NCI-H1694 (cell line): ENCODE results near the gene LINGO3.

Experiments
- DNase-seq: peaks from one replicate; lab custom pipeline; 2025; lab: John Stamatoyannopoulos, UW

LINGO3 gene

GRCh38 chr19:2305452-2306280, 2.3 kb downstream of the LINGO3 start:
- DNase-seq = no peak

DNA sequence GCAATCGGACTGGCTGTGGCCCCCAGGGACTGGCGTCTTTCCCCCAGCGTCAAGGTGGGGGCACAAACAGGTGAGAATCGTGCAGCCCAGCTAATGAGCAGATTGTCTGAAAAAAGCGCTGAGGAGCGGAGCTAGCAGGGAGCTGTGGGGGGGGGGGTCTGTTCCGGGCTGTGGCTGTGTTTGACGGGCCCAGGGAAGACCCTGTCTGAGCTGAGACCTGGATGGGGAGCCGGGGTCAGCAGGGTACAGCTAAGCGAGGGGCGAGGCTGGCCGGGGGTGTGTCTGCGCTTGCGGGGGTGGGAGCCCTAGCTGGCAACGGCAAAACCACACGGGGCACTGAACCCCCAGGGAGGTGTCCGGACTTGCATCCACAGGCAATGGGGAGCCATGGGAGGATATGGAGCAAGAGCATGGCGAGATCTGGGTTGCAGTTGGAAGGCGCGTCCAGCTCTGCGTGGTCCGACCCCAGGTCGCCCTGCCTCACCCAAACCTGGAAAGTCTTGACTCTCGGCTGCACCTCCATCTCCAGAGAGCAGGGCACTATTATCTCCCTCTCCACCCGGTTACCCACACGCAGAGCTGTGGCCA, 4.6 kb downstream of the LINGO3 start:
- DNase-seq = no peak

- no peak for DNase-seq
Measured at GRCh38 chr19:2302319-2303210, 5.4 kb downstream of the LINGO3 start.

DNA sequence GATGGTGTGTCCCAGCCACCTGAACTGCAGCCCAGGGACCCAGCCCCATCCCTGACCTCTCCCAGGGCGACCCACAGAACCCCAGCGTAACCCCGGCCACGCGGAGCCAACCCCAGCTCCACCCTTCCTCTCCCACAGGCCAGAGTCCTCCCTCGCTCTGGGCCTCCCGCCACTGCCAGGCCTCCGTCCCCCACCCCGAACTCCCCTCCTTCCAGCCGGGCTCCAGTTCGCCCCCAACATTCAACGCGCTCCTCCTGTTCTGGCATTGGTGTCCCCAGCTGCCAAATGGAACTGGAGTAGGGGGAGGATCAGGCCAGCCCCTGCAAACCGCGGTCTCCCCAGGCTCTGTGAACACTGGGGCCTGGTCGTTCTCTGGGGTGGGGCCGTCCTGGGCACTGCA, 7.4 kb downstream of the LINGO3 start:
- DNase-seq = no peak

- DNase-seq = no peak
Measured at GRCh38 chr19:2296141-2296540, 11.8 kb downstream of the LINGO3 start.

DNA sequence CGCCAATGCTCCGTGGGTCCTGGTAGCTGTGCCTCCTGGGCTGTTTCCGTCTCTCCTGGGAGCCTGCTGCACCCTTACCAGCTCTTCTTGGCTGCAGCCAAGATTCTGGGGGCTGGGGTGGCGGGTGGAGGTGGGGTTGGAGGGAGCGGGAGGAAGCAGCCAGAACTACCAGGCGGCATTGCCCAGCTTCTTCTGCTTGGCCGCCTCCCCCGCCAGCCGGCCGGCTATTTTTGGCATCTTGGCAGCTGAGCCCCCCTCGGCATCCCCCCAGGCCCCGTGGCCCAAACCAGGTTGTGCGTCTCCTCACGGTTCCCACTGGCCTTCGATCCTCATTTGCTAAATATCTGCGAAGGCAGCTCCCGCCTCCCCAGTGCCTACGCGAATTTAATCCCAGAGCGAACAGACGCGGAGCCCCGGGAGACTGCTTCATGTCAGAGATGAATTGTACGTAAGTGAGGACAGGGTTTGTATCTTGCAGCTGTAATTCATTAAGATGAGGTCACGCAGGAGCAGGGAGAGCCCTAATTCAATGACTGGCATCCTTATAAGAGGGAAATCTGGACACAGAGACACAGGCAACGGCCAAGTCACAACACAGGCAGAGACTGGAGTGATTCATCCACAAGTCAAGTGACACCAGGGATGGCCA, 13.1 kb downstream of the LINGO3 start:
- no peak for DNase-seq

DNA sequence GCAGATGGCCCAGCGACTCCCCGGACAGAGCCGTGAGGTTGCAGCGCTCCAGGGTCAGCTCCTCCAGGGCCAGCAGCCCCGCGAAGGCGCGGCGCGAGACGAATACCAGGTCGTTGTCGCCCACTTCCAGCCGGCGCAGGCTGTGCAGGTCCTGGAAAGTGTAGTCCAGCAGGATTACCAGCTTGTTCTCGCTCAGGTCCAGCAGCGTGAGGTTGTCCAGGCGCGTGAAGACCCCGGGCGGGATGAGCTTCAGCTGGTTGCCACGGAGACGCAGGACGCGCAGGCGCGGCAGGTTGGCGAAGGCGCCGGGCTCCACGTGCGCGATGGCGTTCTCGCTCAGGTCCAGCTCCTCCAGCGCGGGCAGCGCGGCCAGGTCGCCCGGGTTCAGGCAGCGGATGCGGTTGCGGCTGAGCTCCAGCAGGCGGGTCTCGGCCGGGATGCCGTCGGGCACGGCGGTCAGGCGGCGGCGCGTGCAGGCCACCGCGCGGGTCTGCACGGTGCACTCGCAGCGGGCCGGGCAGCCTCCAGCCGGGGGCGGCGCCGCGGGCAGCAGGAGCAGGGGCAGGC, 16.7 kb downstream of the LINGO3 start:
- DNase-seq = no peak

GRCh38 chr19:2290441-2291184, 17.3 kb downstream of the LINGO3 start:
- no peak for DNase-seq

DNA sequence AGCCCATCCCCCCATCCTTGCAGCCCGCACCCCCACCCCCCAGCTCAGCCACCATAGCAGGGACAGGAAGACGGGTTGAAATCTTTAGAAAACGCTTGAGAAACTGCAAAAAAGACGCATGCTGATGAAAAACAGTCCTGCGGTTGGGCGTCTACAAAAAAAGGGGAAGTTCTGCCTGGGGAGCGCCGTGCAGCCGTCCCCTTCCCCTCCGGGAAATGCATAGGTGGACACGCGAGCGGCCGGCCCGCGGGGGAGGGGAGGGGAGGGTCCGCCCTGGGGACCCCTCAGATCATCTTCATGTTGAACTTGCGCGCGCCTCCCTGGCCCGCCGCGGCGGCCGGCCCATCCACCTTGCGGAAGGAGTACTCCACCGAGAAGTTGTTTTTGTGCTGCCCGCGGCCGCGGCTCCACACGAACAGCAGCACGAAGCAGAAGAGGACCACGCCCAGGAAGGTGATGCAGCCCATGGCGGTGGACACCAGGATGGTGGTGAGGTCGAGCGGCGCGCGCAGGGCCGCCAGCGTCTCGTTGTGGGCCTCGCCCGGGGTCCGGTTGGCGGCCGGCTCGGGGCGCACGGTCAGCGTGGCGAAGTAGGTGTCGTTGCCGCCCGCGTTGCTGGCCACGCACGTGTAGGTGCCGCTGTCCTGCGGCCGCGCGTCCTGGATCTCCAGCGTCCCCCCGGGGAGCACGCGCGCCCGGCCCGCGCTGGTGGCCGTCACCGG, 18.1 kb downstream of the LINGO3 start:
- no peak for DNase-seq

GRCh38 chr19:2288818-2289713, 18.9 kb downstream of the LINGO3 start:
- DNase-seq = no peak

DNA sequence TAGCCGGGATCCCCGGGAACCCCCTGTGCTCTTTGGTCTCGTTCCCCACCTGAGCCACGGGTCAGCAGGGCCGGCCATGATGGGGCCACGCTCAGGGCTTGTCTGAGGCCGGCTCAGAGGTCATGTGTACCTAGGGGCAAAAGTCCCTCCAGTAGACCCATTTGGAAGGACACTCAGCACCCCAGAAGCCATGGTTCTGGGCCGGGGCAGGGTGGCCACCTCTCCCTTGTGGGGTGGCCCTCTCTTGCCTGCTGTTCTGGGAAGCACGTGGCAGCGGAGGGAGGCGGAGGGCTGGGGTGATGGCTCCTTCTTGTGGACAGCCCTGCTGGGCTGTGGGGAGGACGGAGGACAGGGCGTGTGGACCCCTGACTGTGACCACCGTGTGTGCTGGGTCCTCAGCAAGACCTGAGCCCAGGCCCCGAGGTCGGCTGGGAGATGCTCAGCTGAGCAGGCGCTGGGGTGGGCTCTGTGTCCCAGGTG, 19.6 kb downstream of the LINGO3 start:
- DNase-seq = no peak

DNA sequence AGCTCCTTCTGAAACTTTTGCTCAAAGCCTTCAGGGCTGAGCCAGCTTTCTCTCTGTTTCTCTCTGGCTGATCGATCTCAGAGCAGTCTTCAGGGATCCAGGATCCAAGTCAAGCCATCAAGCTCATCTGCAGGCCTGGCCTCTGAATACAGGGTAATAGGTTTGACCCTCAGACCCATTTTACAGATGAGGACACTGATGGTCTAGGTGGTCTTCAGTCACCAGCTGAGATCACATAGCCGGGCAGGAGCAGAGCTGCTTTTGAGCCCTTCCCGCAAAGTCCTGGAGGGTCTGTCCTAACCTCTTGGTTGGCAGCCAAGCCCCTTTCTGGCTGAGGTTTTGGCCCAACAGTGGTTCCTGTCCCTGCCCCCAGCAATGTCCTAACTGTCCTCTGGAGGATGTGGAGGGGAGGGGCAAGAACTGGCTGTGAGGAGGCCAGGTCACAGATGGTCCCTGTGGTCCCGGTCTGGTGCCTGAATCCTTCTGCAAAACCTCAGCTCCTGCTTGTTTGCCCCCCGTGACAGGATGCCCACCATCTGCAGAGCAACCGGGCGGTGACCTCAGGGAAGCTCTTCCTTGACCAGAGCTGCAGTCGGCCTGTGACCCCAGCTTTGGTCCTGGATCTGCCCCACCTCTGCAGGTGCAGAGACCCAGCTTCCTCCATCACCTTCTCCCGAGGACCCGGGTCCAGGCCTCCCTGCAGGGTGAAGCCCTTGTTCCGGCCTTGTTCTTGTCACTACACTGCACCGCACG, 20.2 kb downstream of the LINGO3 start:
- DNase-seq = no peak

DNA sequence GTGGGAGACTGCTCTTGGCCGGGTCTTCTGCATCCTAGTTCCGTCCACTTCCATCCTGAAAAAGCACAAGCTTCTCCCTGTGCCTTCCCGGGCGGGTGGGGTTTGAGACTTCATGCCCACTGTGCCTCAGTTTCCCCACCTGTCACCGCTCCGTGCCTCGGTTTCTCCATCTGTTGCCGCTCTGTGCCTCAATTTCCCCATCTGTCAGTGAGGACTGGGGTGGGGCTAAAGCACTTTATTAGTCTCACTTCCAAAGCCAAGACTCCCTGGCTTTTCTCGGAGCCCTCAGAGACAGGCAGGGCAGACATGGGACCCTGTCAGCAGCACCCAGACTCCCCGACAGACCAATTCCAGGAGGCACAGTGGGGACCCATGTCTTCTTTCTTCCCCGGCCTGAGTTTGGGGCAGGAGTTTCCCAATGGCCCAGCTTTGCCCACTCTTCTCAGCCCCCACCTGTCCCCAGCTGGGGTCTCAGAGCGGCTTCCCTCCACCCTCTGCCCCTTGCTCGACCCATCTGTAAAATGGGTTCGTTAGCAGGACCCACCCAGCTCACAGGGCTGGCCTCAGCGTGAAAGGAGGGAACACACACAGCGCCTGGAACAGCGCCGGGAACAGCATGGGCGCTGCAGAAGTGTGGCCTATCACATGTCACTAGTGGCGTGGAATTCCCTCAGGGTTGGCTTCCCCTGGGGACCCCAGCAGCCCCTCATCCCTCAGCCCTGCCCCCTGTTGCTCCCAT, 21.4 kb downstream of the LINGO3 start:
- DNase-seq = no peak

DNA sequence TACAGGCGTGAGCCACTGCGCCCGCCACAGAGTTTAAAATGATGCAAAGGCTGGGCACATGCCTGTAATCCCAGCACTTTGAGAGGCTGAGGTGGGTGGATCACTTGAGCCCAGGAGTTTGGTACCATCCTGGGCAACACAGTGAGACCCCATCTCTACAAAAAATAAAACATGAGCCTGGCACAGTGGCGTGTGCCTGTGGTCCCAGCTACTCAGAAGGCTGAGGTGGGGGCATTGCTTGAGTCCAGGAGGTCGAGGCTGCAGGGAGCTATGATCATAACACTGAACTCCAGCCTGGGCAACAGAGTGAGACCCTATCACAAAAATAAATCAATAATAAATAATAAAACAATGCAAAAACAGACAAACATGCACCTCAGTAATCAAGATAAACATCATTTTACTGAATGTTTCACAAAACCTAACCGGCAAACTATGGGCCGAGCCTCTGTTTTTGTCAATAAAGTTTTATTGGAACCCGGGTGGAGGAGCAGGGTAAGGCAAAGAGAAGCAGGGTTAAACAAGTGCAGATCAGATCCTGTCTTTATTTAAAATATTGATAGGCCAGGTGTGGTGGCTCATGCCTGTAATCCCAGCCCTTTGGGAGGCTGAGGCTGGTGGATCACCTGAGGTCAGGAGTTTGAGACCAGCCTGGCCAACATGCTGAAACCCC, 24.0 kb downstream of the LINGO3 start:
- DNase-seq = no peak

DNA sequence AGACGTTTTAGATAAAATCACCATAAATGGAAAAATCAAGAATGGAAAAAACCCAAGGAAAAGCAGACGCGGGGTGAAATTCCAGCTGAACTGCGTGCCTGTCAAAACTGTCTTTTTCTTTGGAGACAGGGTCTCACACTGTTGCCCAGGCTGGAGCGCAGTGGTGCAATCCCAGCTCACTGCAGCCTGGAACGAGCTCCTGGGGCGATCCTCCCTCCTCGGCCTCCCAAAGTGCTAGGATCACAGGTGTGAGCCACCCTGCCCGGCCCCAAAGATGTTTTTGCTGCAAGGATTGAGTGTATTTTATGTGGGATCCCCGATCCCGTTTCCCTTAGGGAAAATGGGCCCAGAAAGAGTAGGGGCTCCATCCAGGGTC, 25.1 kb downstream of the LINGO3 start:
- DNase-seq = no peak

DNA sequence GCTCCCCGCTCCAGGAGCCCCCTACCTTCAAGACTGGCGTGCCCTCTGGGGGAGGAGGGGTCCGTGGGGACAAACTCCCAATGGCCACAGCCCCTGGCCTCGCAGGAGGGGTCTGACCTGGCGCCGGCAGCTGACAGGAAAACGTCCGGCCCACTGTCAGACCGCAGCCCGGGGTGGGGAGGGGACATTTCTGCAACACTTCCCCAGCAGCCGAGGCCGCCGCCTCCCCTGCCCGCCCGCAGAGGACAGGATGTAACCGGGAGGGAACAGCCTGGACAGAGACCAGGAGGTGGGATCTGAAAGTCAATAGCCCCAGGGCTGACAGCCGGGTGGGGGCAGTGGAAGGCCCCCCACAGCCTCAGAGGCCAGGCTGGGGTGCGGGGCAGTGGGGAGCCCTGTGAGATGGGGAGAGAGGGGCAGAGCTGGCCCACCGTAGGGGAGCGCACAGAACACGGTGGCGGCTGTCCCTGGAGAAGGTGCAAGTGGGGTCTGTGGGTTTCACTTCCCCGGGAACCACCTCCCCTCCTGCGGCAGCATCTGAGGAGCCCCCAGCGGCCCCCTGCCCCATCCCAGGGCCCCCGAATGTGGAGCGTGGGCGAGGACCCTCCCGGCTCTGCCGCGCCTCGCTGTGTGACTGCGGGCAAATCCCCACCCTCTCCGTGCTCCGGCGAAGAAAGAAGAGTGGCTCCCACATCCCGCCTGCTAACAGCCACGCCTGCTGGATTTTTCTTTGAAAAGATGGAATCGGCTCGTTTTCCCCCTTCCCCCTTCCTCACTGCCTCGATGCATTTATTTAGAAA, 25.7 kb downstream of the LINGO3 start, which contains the start of gene PEAK3:
PEAK3 (minus strand) TSS at position 114 of the 800 bp plus-strand sequence. CDS start 1,244 bp downstream, outside the sequence.
- DNase-seq = no peak
